Right renal pelvis (tissue), 4 donors: ENCODE measurements around the gene PAX7. TPM values are rescaled to one million over a fixed set of nuclear protein-coding genes. Genes with fewer than 3 reads are reported as not detected.
A peak's percentile ranks its signal among the peaks of the same experiment; 100 is the strongest.
"Not testable (repeated sequence)": the region's sequence is repeated elsewhere in the genome, so short reads cannot be mapped to it uniquely, and the experiment has no call there.

Experiments used
- DNase-seq, 4 donors: peaks; one replicate each; pipeline ENCODE4 v3.0.0-alpha.2; 2013; ENCODE audit warnings: low read depth in 4 of 4, low spot score in 3 of 4, missing footprints in 1 of 4
- polyA plus RNA-seq, 4 donors: library from polyadenylated mRNA; unstranded; fragments of 120-200 nt; gene quantifications; one replicate each; pipeline ENCODE4 v1.2.1, GENCODE V29; 2013; ENCODE audit not compliant: insufficient read length in 4 of 4

PAX7 gene
- not detected for polyA plus RNA-seq

DNA sequence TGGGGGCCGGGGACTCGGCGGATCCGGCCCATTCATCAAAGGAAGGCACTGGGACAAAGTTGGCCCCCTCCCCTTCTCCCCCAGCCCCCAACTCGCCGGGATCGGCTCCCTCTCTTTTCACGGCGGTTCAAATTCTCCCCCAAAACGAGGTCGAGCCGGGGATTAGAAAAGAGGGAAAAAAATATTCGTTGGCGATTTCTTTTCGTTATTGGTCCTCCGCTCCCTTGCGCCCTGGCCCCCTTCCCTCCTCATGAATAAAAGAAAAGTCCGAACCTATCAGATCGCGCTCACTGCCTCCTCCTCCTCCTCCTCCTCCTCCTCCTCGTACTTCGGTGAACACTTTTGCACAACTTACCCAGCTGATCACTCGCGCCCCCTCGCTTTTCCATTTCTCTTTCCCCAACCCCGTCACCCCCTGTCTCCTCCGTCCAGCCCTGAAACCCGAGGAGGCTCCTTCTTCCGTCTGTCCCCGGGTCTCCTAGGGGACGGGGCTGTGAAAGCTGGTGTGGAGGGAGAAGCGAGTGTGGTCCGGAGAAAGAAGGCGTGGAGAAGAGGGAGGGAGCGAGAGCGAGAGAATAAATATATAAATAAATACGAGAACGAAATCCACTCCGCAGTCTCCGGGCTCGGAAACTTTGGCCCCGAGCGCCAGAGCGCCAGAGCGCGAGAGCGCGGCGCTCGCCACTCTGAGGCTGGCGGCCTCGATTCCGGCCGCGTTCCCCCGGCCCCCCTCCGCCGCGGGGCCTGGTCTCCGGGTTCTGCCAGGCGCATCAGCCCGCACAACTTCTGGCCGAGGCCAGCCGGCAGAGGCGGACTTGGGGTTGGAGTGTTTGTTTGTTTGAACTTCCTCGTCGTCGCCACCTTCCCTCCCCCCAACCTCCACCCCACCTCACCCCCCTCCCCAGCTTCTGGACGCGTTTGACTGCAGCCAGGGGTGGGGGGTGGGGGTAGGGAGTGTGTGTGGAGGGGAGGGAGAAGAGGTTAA, at the start of gene PAX7:
TSS of gene PAX7 (plus strand) at position 336 of the 985 bp plus-strand sequence. CDS start 758 bp downstream, outside the sequence.
- no peak for DNase-seq

DNA sequence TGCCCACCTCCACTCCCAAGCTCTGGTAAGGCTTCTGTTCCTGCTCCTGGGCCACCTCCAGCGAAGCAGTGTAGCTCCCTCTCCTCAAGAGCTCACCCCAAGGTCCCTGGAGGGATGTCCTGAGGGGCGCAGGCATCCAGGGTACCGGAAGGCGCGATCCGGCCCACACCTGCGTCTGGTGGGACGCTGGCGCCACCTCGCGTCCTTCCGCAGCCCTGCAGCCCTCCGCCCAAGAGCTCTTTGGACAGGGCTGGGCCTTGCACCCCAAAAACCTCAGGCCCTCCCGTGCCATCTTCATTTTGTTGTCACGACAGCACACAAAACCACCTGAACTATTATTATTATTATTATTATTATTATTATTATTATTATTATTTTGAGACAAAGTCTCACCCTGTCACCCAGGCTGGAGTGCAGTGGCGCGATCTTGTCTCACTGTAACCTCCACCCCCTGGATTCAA, 49.2 kb upstream of the PAX7 start:
- no peak for DNase-seq

DNA sequence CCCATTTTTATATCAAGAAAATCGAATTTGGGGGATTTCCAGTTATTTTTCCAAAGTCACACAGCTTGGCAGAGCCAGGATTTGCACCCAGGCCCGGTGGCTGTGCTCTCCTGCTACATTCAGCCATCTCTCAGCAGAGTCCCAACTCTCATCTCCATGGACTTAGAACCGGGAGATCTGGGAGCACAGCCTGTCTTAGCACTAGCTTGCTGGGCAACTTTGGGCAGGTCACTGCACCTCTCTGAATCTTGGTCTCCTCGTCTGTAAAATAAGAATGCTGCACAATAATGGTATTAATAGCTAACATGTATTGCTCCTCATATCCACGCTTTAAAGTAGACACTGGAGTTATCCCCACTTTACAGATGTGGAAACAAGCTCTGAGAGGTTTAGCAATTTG, 47.8 kb upstream of the PAX7 start:
- DNase-seq = no peak

DNA sequence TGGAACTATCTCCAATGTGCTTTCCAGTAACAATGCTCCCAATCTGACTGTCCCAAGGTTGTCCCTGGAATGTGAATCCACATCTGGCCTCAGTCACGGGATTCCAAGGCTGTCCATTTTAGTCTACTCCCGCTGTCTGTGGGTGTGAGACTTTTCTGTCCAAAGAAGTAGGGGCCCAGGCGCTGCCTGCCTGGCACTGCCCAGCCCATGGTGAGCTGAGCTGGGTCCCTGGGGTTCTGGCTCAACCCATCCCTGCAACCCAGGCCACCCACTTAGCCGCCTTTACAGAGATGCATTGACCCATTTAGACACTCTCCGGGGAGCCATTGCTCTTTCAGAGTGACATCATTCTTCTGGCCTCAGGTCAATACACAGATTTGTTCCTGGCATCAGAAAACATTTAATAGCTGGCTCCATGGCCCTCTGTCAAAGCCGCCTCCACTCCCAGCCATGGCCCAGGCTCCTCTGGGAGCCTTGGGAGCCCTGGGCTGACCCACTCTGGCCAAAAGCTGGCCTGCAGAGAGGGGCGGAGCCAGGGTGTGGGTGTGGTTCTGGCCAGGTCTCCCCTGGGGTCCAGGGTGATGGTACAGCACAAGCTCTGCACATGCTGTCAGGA, 47.2 kb upstream of the PAX7 start:
- DNase-seq = no peak

DNA sequence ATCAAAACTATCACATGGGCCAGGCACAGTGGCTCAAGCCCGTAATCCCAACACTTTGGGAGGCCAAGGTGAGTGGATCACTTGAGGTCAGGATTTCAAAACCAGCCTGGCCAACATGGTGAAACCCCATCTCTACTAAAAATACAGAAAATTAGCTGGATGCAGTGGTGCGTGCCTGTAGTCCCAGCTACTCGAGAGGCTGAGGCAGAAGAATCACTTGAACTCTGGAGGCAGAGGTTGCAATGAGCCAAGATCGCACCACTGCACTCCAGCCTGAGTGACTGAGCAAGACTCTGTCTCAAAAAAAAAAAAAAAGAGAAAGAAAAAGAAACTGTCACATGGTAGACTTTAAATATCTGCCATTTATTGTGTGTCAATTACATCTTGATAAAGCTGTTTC, 44.6 kb upstream of the PAX7 start:
- not testable (repeated sequence) for DNase-seq

DNA sequence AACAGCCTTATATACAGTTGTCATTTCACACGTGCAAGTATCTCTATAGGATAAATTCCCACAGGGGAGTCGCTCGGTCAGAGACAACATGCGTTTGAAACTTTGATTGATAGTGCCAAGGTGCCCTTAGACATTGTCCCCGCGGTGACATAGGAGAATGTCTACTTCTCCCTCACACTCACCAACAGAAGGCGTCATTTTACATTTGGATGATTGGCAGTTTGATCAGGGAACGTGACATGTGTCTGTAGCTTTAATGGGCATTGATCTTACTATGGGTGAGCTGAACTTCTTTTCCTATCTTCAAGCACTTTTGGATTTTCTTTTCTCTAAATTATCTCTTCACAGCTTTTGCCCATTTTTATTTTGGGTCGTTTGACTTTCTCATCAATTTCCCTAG, 42.6 kb upstream of the PAX7 start:
- no peak for DNase-seq

DNA sequence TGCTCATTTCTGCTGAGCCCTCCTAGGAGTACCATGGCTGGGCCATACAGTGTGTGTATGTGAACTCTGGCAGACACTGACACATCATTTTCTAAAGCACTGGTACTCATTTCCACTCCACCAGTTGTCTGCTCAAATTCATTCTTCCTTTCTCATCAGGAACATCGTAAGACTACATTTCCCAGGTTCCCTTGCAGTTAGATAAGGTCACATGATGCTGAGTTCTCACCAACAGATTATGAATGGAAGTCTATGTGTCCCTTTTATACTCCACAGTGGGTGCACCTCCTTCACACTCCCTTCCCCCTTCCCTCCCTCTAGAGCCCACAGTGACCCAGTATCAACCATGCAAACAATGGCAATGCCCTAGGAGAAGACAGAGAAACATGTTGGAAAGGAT, 38.3 kb upstream of the PAX7 start:
- no peak for DNase-seq

DNA sequence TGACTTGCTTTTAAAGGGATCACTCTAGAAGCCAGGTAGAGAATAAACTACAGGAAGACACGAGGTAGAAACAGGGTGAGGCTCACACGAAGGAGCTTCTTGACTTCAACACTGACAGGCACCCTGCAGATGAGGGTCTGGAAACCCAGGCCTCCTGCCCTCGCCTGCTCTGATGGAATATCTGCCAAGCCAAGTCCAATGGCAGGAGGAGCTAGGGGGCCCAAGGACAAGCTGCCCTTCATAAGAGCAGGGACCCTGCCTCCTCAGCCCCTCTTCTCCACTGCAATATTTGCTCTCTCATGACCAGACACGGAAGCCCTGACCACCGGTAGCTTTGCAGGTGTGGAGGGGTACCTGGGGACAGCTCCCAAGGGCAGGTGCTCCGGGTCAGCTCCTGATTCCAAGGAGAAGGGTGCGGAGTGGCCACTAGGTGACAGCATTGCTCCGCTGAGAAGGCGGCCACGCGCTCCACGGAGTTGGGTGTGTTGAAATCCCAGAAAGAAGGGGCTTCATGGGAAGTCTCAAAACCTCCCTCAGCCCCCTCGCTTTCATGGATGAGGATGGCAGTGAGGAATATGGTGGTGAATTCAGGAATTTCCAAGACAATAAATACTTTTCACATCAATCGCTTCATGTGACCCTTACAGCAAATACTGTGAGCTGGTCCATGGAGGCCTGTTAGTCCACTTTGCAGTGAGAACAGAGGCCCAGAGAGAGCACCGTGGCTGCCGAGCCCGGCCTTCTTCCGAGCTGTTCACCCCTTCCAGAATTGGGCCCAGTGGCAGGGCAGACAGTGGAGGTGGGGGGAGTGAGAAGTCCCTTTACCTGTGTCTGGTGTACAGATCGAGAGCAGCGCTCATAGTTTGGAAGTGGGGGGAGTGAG, 33.2 kb upstream of the PAX7 start:
- DNase-seq = no peak

DNA sequence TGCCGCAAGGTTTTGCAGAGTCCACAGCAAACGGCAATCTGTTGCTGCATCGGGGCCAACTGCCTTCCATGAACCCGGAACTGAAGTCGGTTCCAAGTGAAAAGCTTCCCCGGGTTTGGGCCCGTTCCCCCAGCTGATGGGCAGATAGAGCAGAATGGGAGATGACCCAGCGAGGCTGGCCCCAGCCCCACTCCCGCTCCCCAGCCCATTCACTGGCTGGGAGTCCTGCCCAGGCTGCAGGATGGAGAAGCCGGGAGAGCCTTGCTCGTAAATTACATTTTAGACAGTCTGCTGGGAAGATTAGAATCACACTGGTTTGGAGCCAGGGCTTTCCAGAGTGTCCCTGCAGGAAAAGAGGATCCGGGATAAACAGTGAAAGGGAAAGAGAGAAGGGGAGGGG, 31.6 kb upstream of the PAX7 start:
- DNase-seq = no peak

DNA sequence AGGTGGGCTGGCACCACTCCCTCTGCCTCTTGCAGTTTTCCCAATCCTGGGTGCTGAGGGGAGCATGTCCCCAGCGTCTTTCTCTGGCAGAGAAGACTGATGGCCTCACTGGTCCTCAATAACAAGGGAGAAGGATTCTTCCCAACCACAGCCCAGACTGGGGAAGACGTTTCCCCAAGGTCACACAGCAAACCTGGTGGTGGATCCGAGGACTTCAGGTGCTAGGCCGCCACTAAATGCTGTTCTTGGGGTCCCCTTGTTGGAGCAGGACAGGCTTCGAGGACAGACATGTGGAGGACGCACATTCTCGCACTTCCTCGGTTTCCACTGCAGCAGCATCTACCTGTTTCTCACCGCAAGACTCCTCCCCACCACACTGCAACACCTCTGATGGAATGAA, 30.9 kb upstream of the PAX7 start:
- no peak for DNase-seq

DNA sequence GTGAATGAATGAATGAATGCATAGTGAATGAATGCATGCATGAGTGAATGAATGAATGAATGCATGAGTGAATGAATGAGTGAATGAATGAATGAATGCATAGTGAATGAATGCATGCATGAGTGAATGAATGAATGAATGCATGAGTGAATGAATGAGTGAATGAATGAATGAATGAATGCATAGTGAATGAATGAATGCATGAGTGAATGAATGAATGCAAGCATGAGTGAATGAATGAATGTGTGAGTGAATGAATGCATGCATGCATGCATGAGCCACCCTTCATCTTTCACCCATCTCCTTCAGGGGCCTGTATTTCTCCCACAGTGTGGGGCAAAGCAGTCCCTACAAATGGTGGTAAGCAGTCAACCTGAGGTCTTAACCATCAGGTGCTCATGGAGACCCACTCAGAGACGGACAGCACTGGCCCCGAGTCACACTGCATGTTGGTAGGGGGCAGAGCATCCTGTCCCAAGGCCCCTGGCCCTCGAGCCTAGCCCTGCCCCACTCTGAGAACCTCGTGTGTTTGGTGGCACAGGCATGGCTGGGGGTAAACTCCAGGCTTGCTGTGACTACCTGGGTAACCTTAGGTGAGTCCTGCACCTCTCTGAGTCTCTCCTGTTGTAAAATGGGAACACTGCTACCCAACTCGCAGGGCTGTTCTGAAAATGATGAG, 28.0 kb upstream of the PAX7 start:
- no peak for DNase-seq

DNA sequence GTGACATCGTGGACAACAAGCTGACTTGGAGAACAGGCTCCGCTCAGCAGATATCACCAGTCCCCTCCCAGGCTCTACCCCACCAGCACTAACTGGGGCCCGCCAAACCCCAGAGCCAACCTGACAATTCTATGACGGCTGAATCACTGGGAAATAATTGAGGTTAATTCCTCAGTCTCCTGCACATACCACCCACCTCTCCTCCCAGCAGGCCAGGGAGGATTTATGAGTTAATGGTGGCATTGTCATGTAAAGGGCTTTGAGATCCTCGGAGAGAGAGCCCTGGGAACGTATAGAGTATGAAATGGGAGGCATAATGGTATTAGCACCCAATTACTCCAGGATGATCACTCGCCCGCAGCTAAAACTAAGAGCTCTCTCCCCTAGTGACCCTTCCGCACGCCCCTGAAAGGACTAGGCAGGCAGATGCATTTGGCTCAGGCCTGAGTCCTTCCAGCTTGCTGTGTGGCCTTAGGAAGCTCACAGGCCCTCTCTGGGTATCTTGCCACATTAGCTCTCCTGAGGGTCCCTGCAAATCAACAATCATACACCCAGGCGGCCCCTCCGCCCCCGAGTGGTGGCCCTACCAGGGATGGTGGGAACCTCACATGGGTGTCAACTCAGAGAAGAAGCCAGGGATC, 27.3 kb upstream of the PAX7 start:
- no peak for DNase-seq

DNA sequence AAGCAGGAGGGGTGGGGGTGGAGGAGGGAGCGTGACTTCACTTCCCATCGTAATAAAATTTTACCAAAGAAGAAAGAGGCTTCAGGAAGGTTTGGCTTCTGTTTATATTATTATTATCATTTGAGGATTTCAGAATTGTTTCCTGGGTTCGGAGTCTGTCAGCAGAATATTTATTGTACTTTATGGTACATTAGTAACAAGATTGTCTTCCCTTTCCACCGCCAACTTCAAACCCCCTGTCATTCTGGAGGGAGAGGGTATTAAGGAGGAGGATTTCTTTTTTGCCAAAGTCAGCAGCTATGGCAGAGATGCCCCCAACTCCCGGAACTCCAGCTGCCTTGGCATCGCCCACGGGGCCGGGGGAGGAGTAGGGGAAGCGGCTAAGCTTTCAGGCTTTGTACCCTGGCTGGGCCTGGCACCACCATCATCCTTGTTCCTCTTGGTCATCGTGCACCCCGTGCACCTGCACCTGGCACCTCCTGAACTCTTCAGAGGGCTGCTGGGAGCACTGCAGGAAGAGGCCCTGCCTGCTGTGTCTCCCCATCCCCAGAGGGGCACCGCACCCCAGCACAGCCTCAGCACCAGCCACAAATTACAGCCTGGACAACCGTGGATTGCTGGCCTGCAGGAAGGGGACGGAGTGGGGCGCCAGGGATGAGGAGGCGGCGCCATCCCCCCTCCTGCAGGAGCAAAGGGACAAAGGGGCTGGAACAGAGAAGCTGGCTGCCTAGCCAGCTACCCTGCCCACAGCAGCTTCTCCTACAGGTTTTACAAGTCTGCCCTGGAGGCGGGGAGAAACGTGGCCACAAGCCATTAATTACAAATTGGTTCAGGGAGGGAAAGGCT, 24.0 kb upstream of the PAX7 start:
- peak in 2 of 4 donors; percentile 23 to 31 for DNase-seq

DNA sequence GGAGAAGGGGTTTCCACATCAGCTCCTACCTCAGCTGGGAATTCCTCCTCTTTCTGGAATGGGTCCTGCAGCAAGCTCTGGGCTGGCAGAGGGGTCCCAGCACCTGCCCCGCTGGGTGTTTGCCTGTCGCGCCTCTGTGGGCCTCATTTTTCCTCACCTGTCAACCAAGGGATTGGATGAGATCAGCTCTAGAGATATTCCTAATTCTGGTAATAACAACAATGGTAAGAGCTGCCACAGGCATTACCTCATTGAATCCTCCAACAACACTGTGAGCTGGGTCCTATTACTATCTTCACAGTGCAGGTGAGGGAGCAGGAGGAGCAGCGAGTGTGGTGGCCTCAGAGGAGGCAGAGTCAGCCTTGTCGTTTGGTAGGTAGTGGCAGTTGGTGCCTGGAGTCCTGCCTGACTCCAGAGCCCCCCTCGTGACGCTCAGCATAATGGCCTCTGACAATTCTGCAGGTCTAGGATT, 23.3 kb upstream of the PAX7 start:
- no peak for DNase-seq

DNA sequence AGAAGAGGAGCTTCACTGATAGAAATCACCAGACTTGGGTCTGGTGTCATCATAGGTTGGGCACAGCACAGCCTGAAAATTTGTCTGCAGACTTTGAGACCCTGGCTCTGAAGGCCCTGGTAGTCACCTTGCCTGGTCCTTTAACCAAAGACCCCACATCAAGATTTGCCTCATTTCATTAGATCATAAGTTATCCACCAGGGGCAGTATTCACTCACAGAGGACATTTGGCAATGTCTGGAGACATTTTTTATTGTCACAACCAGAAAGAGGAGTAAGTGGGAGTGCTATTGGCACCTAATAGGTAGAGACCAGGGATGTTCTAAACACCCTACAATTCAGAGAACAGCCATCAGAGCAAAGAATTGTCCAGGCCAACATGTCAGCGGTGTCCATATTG, 22.1 kb upstream of the PAX7 start:
- no peak for DNase-seq

DNA sequence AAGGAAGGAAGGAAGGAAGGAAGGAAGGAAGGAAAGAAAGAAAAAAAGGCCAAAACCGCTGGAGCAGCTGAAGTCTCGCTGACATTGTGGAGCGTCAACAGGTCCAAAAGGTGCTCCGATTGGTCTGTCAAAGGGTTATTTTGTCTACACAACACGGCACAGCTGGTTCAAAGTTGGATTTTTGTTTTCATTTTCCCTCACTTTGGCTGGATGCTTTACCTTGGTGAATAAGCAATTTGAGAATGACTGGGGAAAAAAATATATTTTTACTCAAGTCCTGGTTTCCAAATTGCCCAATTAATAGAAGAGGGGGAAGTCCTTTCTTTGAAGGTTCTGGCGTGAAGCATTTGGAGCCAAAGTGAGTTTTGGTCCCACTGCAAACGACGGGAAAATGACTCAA, 19.3 kb upstream of the PAX7 start:
- no peak for DNase-seq

DNA sequence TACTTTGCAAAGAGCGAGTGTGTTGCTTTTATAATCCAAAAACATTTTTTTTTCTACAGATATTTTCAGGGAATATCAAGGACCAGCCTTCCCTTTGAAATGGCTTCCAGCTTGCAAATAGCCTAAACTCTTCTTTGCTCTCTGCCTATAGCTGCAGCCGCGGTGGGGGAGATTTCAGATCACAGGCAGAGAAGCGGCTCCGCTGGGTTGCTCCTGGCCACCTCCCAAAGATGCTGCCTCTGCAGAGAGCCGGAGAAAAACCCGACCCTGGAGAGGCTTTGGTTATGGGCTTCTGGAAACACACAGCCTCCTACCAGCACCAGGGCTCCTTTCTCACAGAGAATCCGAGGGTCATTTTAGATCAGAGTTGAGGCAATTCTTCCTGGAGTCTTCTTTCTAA, 18.6 kb upstream of the PAX7 start:
- DNase-seq = no peak

DNA sequence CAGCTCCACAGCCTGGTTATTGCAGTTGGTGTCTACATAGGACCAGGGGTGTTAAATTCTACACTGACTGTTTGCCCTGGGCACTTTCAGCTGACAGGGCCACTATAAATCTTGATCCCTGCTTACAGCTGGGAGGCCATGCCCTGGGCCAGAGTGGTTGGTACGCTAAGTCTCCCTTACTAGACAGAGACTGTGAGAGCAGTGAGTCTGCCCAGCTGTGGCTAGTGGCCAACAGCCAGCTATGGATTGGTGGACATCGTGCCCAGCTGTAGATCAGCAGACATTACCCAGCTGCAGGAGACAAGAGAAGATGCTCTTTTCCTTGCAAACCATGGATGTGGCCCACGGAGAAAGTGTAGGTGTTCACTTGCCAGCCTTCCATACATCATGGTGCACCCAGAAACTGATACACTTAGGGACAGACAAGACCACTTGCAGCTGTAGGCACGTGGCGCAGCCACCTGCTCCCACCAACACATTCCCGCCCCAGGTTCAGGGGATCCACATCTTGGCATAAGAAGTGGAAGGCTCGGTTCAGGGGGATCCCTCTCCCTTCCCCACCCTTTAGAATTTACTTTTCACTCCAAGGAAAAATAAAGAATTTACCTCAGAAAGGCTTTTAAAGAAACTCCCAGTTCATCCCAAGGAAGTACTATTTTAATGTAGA, 16.4 kb upstream of the PAX7 start:
- no peak for DNase-seq
